Endothelial cell of umbilical vein (primary cell): ENCODE measurements around the gene ZNRF1. TPM values are rescaled to one million over a fixed set of nuclear protein-coding genes. Genes with fewer than 3 reads are reported as not detected.

Source experiments
- BruUV-seq: library from RNA; stranded (reverse); fragments of 400-500 nt; replicated peaks from 2 replicates; lab custom pipeline; 2021; lab: Mats Ljungman, UMichigan
- CTCF ChIA-PET: fragments of 300-600, 350-600 bp; sonication (Branson Sonifier 250); formaldehyde crosslinking; loops from one replicate; lab custom pipeline; 2021; ENCODE audit warnings: antibody characterized with exemption, inconsistent platforms; lab: Charles Lee
- POLR2A ChIA-PET: fragments of 300-600, 350-600 bp; sonication (Branson Sonifier 250); formaldehyde crosslinking; loops from one replicate; lab custom pipeline; 2021; ENCODE audit warnings: antibody characterized with exemption, inconsistent platforms; lab: Charles Lee
- DNase-seq: peaks from one replicate; pipeline ENCODE4 v3.0.0-alpha.2; 2011; ENCODE audit warnings: low read depth, low spot score
- FAIRE-seq: peaks from 2 replicates; lab custom pipeline; 2011; peaks lifted over from hg19 to GRCh38; lab: Jason Lieb, UNC
- H2AFZ ChIP-seq: 2 replicates; pipeline ENCODE4 v1.6.0; 2012; ENCODE audit warnings: low read depth, low read length, control low read depth, inconsistent platforms
- H3K27ac ChIP-seq: 2 replicates; pipeline ENCODE4 v1.5.1; 2011; ENCODE audit warnings: low read depth, mild to moderate bottlenecking, control low read depth, low read length, moderate library complexity; ENCODE audit not compliant: insufficient read depth
- H3K27me3 ChIP-seq, 2 experiments: 2 replicates each; pipeline versions ENCODE4 v1.6.0 to v1.6.1; 2011; ENCODE audit warnings: low read length in 2 of 2, mixed read lengths in 1 of 2; ENCODE audit not compliant: control insufficient read depth in 2 of 2, insufficient read depth in 2 of 2
- H3K36me3 ChIP-seq, 2 experiments: 2 replicates in 1 of 2; 3 replicates in 1 of 2; pipeline ENCODE4 v1.5.1; 2011; ENCODE audit warnings: low read length in 2 of 2, mild to moderate bottlenecking in 1 of 2, moderate library complexity in 1 of 2; ENCODE audit not compliant: control insufficient read depth in 2 of 2, insufficient read depth in 2 of 2; ENCODE audit errors: extremely low read depth in 1 of 2
- H3K4me1 ChIP-seq: 3 replicates; pipeline ENCODE4 v1.5.1; 2011; ENCODE audit warnings: mild to moderate bottlenecking, low read length; ENCODE audit not compliant: control insufficient read depth, insufficient read depth; ENCODE audit errors: extremely low read depth
- H3K4me2 ChIP-seq: 2 replicates; pipeline ENCODE4 v1.6.1; 2011; ENCODE audit warnings: low read length, control low read depth, mixed read lengths; ENCODE audit not compliant: insufficient read depth
- H3K4me3 ChIP-seq, 3 experiments: fragments of 200-600 bp in 1 of 3; sonication (generic), shearing (Covaris generic) in 1 of 3; replicated peaks in 1 of 3; 2 replicates each; pipeline ENCODE4 v1.5.1; 2011 to 2016; ENCODE audit warnings: control low read depth in 3 of 3, low read length in 3 of 3, mild to moderate bottlenecking in 2 of 3, inconsistent platforms in 1 of 3, low read depth in 1 of 3, moderate library complexity in 1 of 3; ENCODE audit not compliant: insufficient read depth in 1 of 3
- H3K79me2 ChIP-seq: 2 replicates; pipeline ENCODE4 v1.6.0; 2012; ENCODE audit warnings: low read length, inconsistent platforms; ENCODE audit not compliant: control insufficient read depth, insufficient read depth
- H3K9ac ChIP-seq: replicated peaks from 2 replicates; pipeline ENCODE3; 2011; ENCODE audit warnings: low read length, control low read depth; ENCODE audit not compliant: insufficient read depth; ENCODE audit errors: extremely low read depth
- H3K9me1 ChIP-seq: replicated peaks from 3 replicates; pipeline ENCODE4 v1.6.0; 2011; ENCODE audit warnings: mild to moderate bottlenecking, low read length; ENCODE audit not compliant: control insufficient read depth, insufficient read depth; ENCODE audit errors: extremely low read depth
- H3K9me3 ChIP-seq: replicated peaks from 2 replicates; pipeline ENCODE4 v1.5.1; 2012; ENCODE audit warnings: low read length, inconsistent platforms; ENCODE audit not compliant: control insufficient read depth, insufficient read depth
- H4K20me1 ChIP-seq: replicated peaks from 2 replicates; pipeline ENCODE3; 2011; ENCODE audit warnings: mild to moderate bottlenecking, low read length; ENCODE audit not compliant: control insufficient read depth, insufficient read depth; ENCODE audit errors: extremely low read depth
- EZH2 ChIP-seq: IDR thresholded peaks from 2 replicates; pipeline ENCODE4 v1.6.1; 2012; ENCODE audit warnings: borderline replicate concordance, low read depth, mild to moderate bottlenecking, moderate library complexity, low read length, inconsistent platforms; ENCODE audit not compliant: severe bottlenecking
- FOS ChIP-seq: IDR thresholded peaks from 2 replicates; pipeline ENCODE4 v1.6.1; 2011; ENCODE audit warnings: mild to moderate bottlenecking, low read length, moderate library complexity, borderline replicate concordance; ENCODE audit not compliant: insufficient read depth
- GATA2 ChIP-seq: IDR thresholded peaks from 2 replicates; pipeline ENCODE4 v1.7.0; 2011; ENCODE audit warnings: low read depth, mild to moderate bottlenecking, moderate library complexity, mixed read lengths, low read length; ENCODE audit not compliant: insufficient read length, insufficient read depth
- JUN ChIP-seq: IDR thresholded peaks from 2 replicates; pipeline ENCODE4 v1.6.1; 2011; ENCODE audit warnings: borderline replicate concordance, low read depth; ENCODE audit not compliant: insufficient read length, insufficient read depth
- MYC ChIP-seq: IDR thresholded peaks from one replicate; pipeline ENCODE4 v1.6.1; 2011; ENCODE audit warnings: mild to moderate bottlenecking, low read depth, low read length
- POLR2A ChIP-seq: IDR thresholded peaks from 2 replicates; pipeline ENCODE4 v1.6.1; 2012; ENCODE audit warnings: low read depth, mild to moderate bottlenecking, control low read depth, low read length
- POLR2AphosphoS5 ChIP-seq: IDR thresholded peaks from 2 replicates; pipeline ENCODE4 v1.6.1; 2012; ENCODE audit warnings: low read depth, mild to moderate bottlenecking, control low read depth, low read length, moderate library complexity; ENCODE audit not compliant: insufficient read depth
- dilution Hi-C: fragments of 300-500 bp; cut with MboI; formaldehyde crosslinking; loops from one replicate; pipeline ENCODE4 v1.15.0; 2019; ENCODE audit warnings: low sequenced_read_pairs; ENCODE audit not compliant: extremely low pct_ligation_motif_present
- intact Hi-C: fragments of 100-400 bp; cut with micrococcal nuclease; formaldehyde crosslinking; loops from one replicate; pipeline ENCODE4 v1.10.0; 2022
- polyA plus RNA-seq, 4 experiments: library from polyadenylated mRNA; depleted of rRNA in 3 of 4; stranded (reverse) in 3 of 4; unstranded in 1 of 4; fragments of >200 nt; gene quantifications; 2 replicates each; pipeline versions ENCODE4 v1.2.1 to v1.2.3, GENCODE V29; 2011 to 2012; ENCODE audit warnings: missing spikeins in 1 of 4
- total RNA-seq: library from RNA; stranded (reverse); gene quantifications from 2 replicates; pipeline ENCODE4 v1.2.3, GENCODE V29; 2021
- TF ChIP-seq, protein P1 (sequence below): IDR thresholded peaks from 2 replicates; pipeline ENCODE4 v1.6.1; 2011; ENCODE audit not compliant: insufficient read depth, insufficient read length
- TF ChIP-seq, protein P2 (sequence below), 2 donors: IDR thresholded peaks; 1 replicate in 1 of 2; 2 replicates in 1 of 2; pipeline ENCODE4 v1.5.1; 2011; ENCODE audit warnings: low read length in 2 of 2, mild to moderate bottlenecking in 2 of 2, moderate library complexity in 2 of 2, control low read depth in 1 of 2, inconsistent platforms in 1 of 2, low read depth in 1 of 2; ENCODE audit not compliant: insufficient read depth in 1 of 2; ENCODE audit errors: extremely low read depth in 1 of 2

Gene ZNRF1
- total and polyA plus RNA-seq, 2 donors (not counting 3 experiments of a cell fraction or from before 2014, with no cell fraction given) = 23.7 to 34.9 TPM

DNA sequence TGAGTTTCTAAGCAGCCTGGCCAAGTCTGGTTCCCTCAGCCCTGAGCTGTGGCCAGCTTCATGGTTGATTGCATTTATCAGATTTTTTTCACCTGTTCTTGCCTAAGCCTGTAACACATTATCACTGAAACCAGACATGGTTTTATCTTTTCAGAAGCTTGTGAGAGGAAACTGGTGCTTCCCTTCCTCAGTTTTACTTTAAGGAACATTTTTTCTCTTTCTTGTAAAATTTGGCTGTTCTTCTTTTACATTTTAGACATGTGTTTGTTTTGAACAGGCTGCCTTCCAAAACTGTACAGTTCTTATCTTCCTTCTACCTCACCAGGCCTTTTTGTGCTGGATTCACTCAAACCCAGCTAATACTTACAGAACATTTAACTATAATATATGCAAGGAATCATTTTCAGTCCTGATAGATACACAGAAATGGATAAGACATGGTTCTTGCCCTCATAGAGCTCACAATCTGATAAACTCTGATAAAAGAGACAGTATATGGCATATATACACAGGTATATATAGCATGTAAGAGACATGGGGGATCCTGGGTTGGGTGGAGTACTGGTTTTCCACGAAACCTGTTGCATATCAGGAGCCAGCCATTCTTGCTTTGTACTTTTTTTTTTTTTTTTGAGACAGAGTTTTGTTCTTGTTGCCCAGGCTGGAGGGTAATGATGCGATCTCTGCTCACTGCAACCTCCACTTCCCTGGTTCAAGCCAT lies 44.5 kb downstream of the ZNRF1 start:
- POLR2A ChIA-PET = no interaction called here
- peaks cover 2% of the 10 kb centered on the region for H4K20me1 ChIP-seq
- H3K36me3 ChIP-seq = no peaks in the 10 kb centered on the region
- no peak overlapping the region for H3K9ac ChIP-seq
- TF ChIP-seq FOS (no peak), GATA2 (no peak), MYC (no peak), POLR2A (no peak), POLR2AphosphoS5 (no peak), EZH2 (no peak), JUN (no peak)
- TF ChIP-seq, protein P1, sequence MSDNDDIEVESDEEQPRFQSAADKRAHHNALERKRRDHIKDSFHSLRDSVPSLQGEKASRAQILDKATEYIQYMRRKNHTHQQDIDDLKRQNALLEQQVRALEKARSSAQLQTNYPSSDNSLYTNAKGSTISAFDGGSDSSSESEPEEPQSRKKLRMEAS = no peak
- TF ChIP-seq, protein P2, sequence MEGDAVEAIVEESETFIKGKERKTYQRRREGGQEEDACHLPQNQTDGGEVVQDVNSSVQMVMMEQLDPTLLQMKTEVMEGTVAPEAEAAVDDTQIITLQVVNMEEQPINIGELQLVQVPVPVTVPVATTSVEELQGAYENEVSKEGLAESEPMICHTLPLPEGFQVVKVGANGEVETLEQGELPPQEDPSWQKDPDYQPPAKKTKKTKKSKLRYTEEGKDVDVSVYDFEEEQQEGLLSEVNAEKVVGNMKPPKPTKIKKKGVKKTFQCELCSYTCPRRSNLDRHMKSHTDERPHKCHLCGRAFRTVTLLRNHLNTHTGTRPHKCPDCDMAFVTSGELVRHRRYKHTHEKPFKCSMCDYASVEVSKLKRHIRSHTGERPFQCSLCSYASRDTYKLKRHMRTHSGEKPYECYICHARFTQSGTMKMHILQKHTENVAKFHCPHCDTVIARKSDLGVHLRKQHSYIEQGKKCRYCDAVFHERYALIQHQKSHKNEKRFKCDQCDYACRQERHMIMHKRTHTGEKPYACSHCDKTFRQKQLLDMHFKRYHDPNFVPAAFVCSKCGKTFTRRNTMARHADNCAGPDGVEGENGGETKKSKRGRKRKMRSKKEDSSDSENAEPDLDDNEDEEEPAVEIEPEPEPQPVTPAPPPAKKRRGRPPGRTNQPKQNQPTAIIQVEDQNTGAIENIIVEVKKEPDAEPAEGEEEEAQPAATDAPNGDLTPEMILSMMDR (IDR thresholded peaks at IDR 0.05; ENCODE audit: extremely low read depth in 1 of 2, insufficient read depth in 1 of 2, low read depth in 1 of 2, low read length in 2 of 2) = no peak
- H3K27ac ChIP-seq = no peak overlapping the region
- H2AFZ ChIP-seq = no peak overlapping the region
- H3K9me3 ChIP-seq = no peaks in the 10 kb centered on the region
- dilution Hi-C loops (no loop called here), intact Hi-C loops (no loop called here)
- DNase-seq (peak; percentile 86), FAIRE-seq (no peak)
- H3K4me2 ChIP-seq = no peak overlapping the region
- no peak overlapping the region for H3K4me3 ChIP-seq
- no peaks in the 10 kb centered on the region for H3K27me3 ChIP-seq
- H3K79me2 ChIP-seq = peaks cover 28% of the 10 kb centered on the region
- peaks cover 2% of the 10 kb centered on the region for H3K4me1 ChIP-seq
- CTCF ChIA-PET = interaction anchor here (1.3 to 2.7 kb wide), 3 partner anchors 44 to 156 kb away, joined by 3 to 9 read pairs (median 7); partner anchors contain the start of gene ZNRF1
- BruUV-seq = no TSS peak
- no peaks in the 10 kb centered on the region for H3K9me1 ChIP-seq
